H1 (cell line): ENCODE measurements around the gene DAW1. TPM values are rescaled to one million over a fixed set of nuclear protein-coding genes. Genes with fewer than 3 reads are reported as not detected.

Source experiments
- CTCF ChIA-PET: fragments of 300-600 bp; sonication (Branson Sonifier 250); formaldehyde crosslinking; loops from one replicate; lab custom pipeline; 2021; ENCODE audit not compliant: partially characterized antibody; lab: Charles Lee
- POLR2A ChIA-PET: fragments of 300-600 bp; sonication (Branson Sonifier 250); formaldehyde crosslinking; loops from one replicate; lab custom pipeline; 2021; ENCODE audit warnings: inconsistent platforms; ENCODE audit not compliant: partially characterized antibody; lab: Charles Lee
- DNase-seq, 2 experiments: peaks; one replicate each; pipeline versions ENCODE4 v3.0.0 to v3.0.0-alpha.2; 2010 to 2022; ENCODE audit warnings: low spot score in 2 of 2, low read depth in 1 of 2, mixed read lengths in 1 of 2
- FAIRE-seq: peaks from 2 replicates; lab custom pipeline; 2011; peaks lifted over from hg19 to GRCh38; lab: Jason Lieb, UNC
- H2AFZ ChIP-seq: 2 replicates; pipeline ENCODE4 v1.8.1; 2012; ENCODE audit warnings: low read length, inconsistent platforms
- H2AK5ac ChIP-seq: 2 replicates; pipeline ENCODE4 v1.6.1; 2013; ENCODE audit warnings: low read depth, low read length
- H2BK120ac ChIP-seq: replicated peaks from 2 replicates; pipeline ENCODE3; 2013; ENCODE audit warnings: low read depth, low read length, inconsistent platforms
- H2BK12ac ChIP-seq: 2 replicates; pipeline ENCODE4 v1.6.1; 2013; ENCODE audit warnings: low read depth, low read length
- H2BK15ac ChIP-seq: 2 replicates; pipeline ENCODE4 v1.6.1; 2013; ENCODE audit warnings: low read length
- H2BK20ac ChIP-seq: 2 replicates; pipeline ENCODE4 v1.6.1; 2013; ENCODE audit warnings: low read length
- H2BK5ac ChIP-seq: 2 replicates; pipeline ENCODE4 v1.6.1; 2013; ENCODE audit warnings: low read depth, low read length
- H3K14ac ChIP-seq: 2 replicates; pipeline ENCODE4 v1.6.1; 2013; ENCODE audit warnings: inconsistent platforms; ENCODE audit not compliant: insufficient read length
- H3K18ac ChIP-seq: 2 replicates; pipeline ENCODE4 v1.6.1; 2013; ENCODE audit warnings: low read length; ENCODE audit errors: extremely low read depth
- H3K23ac ChIP-seq: 2 replicates; pipeline ENCODE4 v1.6.1; 2013; ENCODE audit warnings: inconsistent platforms; ENCODE audit not compliant: insufficient read length
- H3K23me2 ChIP-seq: 2 replicates; pipeline ENCODE4 v1.6.1; 2013; ENCODE audit warnings: low read depth, low read length
- H3K27ac ChIP-seq: 2 replicates; pipeline ENCODE4 v1.6.1; 2011; ENCODE audit warnings: low read depth, low read length, inconsistent platforms
- H3K27me3 ChIP-seq, 4 experiments: replicated peaks in 1 of 4; 1 replicate in 1 of 4; 2 replicates in 3 of 4; pipeline versions ENCODE4 v1.6.1 to v1.8.1; 2011 to 2013; ENCODE audit warnings: low read length in 3 of 4, mild to moderate bottlenecking in 3 of 4, inconsistent platforms in 2 of 4, mixed read lengths in 2 of 4, moderate library complexity in 1 of 4; ENCODE audit not compliant: control insufficient read depth in 3 of 4, insufficient read depth in 3 of 4; ENCODE audit errors: extremely low read depth in 1 of 4
- H3K36me3 ChIP-seq, 4 experiments: 2 replicates each; pipeline versions ENCODE4 v1.6.1 to v1.8.1; 2011 to 2013; ENCODE audit warnings: mild to moderate bottlenecking in 4 of 4, low read length in 3 of 4, moderate library complexity in 2 of 4, control low read depth in 1 of 4, inconsistent platforms in 1 of 4; ENCODE audit not compliant: insufficient read depth in 4 of 4, control insufficient read depth in 2 of 4
- H3K4ac ChIP-seq: replicated peaks from 2 replicates; pipeline ENCODE3; 2013; ENCODE audit warnings: low read length, low read depth, mixed read lengths, inconsistent platforms; ENCODE audit not compliant: insufficient read length
- H3K4me1 ChIP-seq, 4 experiments: replicated peaks in 1 of 4; 1 replicate in 1 of 4; 2 replicates in 3 of 4; pipeline versions ENCODE4 v1.6.1 to v1.8.1; 2011 to 2013; ENCODE audit warnings: low read length in 3 of 4, inconsistent platforms in 2 of 4, mixed read lengths in 1 of 4; ENCODE audit not compliant: insufficient read depth in 4 of 4, control insufficient read depth in 3 of 4
- H3K4me2 ChIP-seq, 2 experiments: 2 replicates each; pipeline versions ENCODE4 v1.6.1 to v1.8.1; 2011 to 2013; ENCODE audit warnings: low read depth in 2 of 2, low read length in 2 of 2, control low read depth in 1 of 2, inconsistent platforms in 1 of 2, mild to moderate bottlenecking in 1 of 2; ENCODE audit not compliant: insufficient read depth in 1 of 2
- H3K4me3 ChIP-seq, 4 experiments: fragments of 200-600, 300-600 bp in 1 of 4; sonication (generic), shearing (Covaris generic), sonication (Bioruptor Twin) in 1 of 4; 2 replicates each; pipeline versions ENCODE4 v1.5.1 to v1.8.1; 2011 to 2016; ENCODE audit warnings: low read length in 4 of 4, low read depth in 3 of 4, control low read depth in 2 of 4, inconsistent platforms in 2 of 4, mild to moderate bottlenecking in 2 of 4, mixed read lengths in 1 of 4, moderate library complexity in 1 of 4; ENCODE audit not compliant: insufficient read depth in 2 of 4; ENCODE audit errors: extremely low read depth in 1 of 4
- H3K56ac ChIP-seq: replicated peaks from 2 replicates; pipeline ENCODE3; 2013; ENCODE audit warnings: low read depth, mild to moderate bottlenecking, mixed read lengths, low read length, inconsistent platforms; ENCODE audit not compliant: insufficient read length
- H3K79me1 ChIP-seq: 2 replicates; pipeline ENCODE4 v1.6.1; 2013; ENCODE audit warnings: low read depth, low read length, control low read depth
- H3K79me2 ChIP-seq, 2 experiments: 2 replicates each; pipeline versions ENCODE4 v1.6.1 to v1.8.1; 2012 to 2013; ENCODE audit warnings: low read length in 2 of 2, mild to moderate bottlenecking in 2 of 2, inconsistent platforms in 1 of 2; ENCODE audit not compliant: insufficient read depth in 2 of 2, control insufficient read depth in 1 of 2
- H3K9ac ChIP-seq, 4 experiments: replicated peaks in 1 of 4; 1 replicate in 1 of 4; 2 replicates in 3 of 4; pipeline versions ENCODE4 v1.6.1 to v1.8.1; 2011 to 2013; ENCODE audit warnings: low read depth in 3 of 4, low read length in 3 of 4, control low read depth in 2 of 4, mild to moderate bottlenecking in 2 of 4, moderate library complexity in 2 of 4, inconsistent platforms in 1 of 4; ENCODE audit errors: extremely low read depth in 1 of 4
- H3K9me3 ChIP-seq, 2 experiments: 2 replicates each; pipeline versions ENCODE4 v1.6.1 to v1.8.1; 2012 to 2013; ENCODE audit warnings: mild to moderate bottlenecking in 2 of 2, moderate library complexity in 2 of 2, control low read depth in 1 of 2, inconsistent platforms in 1 of 2, low read depth in 1 of 2, low read length in 1 of 2, mixed read lengths in 1 of 2; ENCODE audit not compliant: insufficient read depth in 2 of 2
- H4K20me1 ChIP-seq, 2 experiments: replicated peaks in 1 of 2; 2 replicates each; pipeline versions ENCODE3 to v1.8.1; 2011 to 2013; ENCODE audit warnings: inconsistent platforms in 2 of 2, low read length in 2 of 2, mild to moderate bottlenecking in 1 of 2; ENCODE audit not compliant: insufficient read depth in 2 of 2, control insufficient read depth in 1 of 2
- H4K5ac ChIP-seq: 2 replicates; pipeline ENCODE4 v1.6.1; 2013; ENCODE audit warnings: low read length, low read depth, mixed read lengths, inconsistent platforms; ENCODE audit not compliant: insufficient read length
- H4K8ac ChIP-seq: 2 replicates; pipeline ENCODE4 v1.8.0; 2013; ENCODE audit warnings: mild to moderate bottlenecking, moderate library complexity, low read length, inconsistent platforms; ENCODE audit not compliant: insufficient read depth; ENCODE audit errors: extremely low read depth
- H4K91ac ChIP-seq: replicated peaks from 2 replicates; pipeline ENCODE3; 2013; ENCODE audit warnings: low read length, mixed read lengths, inconsistent platforms; ENCODE audit not compliant: insufficient read length
- BRCA1 ChIP-seq: IDR thresholded peaks from 2 replicates; pipeline ENCODE4 v1.6.1; 2012; ENCODE audit warnings: low read depth, low read length, improper control_type of control experiment
- KDM5A ChIP-seq: fragments of 200-600 bp; IDR thresholded peaks from 2 replicates; pipeline ENCODE4 v1.7.1; 2012; ENCODE audit warnings: mild to moderate bottlenecking, low read length, inconsistent platforms, mixed read lengths
- SP2 ChIP-seq: IDR thresholded peaks from 2 replicates; pipeline ENCODE4 v1.6.1; 2012; ENCODE audit warnings: mild to moderate bottlenecking, low read length, inconsistent platforms
- SP4 ChIP-seq: IDR thresholded peaks from 2 replicates; pipeline ENCODE4 v1.6.1; 2012; ENCODE audit warnings: low read length, inconsistent platforms
- ZNF274 ChIP-seq: IDR thresholded peaks from 2 replicates; pipeline ENCODE4 v1.7.0; 2012; ENCODE audit warnings: low read length, borderline replicate concordance; ENCODE audit errors: extremely low read depth
- whole genome bisulfite sequencing, 2 experiments: shearing (Covaris generic) in 1 of 2; methylation state at CpG; one replicate each; pipeline versions ENCODE4 v1.1.6 to v1.1.7; 2013 to 2015; ENCODE audit warnings: low lambda C conversion rate in 2 of 2, mixed read lengths in 2 of 2, inconsistent platforms in 1 of 2, low coverage in 1 of 2, missing lambda C conversion rate in 1 of 2; ENCODE audit not compliant: insufficient replicate concordance in 2 of 2, insufficient coverage in 1 of 2, insufficient read length in 1 of 2; ENCODE audit errors: extremely low coverage in 1 of 2, missing lambda C conversion rate in 1 of 2; 5-methylcytosine and 5-hydroxymethylcytosine counted together
- polyA plus RNA-seq, 7 experiments: library from polyadenylated mRNA; depleted of rRNA in 3 of 7; stranded (reverse) in 5 of 7; unstranded in 2 of 7; fragments of >200 nt in 5 of 7; fragments of 200-250 nt in 2 of 7; gene quantifications; 1 replicate in 5 of 7; 2 replicates in 1 of 7; 4 replicates in 1 of 7; pipeline versions ENCODE4 v1.2.1 to v1.2.3, GENCODE V29; 2011 to 2013; ENCODE audit warnings: missing spikeins in 2 of 7, mixed read lengths in 2 of 7
- total RNA-seq: library from RNA; stranded (reverse); fragmentation: NEBNext Ultra II Directional; extraction: Animal tissue kit (Norgen Biotek cat#: 25700); gene quantifications from 2 replicates; pipeline ENCODE4 v1.2.1, GENCODE V29; 2021
- TF ChIP-seq, protein P1 (sequence below), 3 experiments: IDR thresholded peaks; 1 replicate in 2 of 3; 2 replicates in 1 of 3; pipeline versions ENCODE4 v1.5.1 to v1.6.1; 2011; ENCODE audit warnings: low read length in 3 of 3, mild to moderate bottlenecking in 3 of 3, inconsistent platforms in 2 of 3, low read depth in 1 of 3, moderate library complexity in 1 of 3; ENCODE audit not compliant: insufficient read depth in 1 of 3; ENCODE audit errors: control extremely low read depth in 1 of 3

Gene DAW1
- total and polyA plus RNA-seq, 2 of the 8 experiments (the other 6 are each of a cell fraction or from before 2014, with no cell fraction given): 0.44 to 1.4 TPM

DNA sequence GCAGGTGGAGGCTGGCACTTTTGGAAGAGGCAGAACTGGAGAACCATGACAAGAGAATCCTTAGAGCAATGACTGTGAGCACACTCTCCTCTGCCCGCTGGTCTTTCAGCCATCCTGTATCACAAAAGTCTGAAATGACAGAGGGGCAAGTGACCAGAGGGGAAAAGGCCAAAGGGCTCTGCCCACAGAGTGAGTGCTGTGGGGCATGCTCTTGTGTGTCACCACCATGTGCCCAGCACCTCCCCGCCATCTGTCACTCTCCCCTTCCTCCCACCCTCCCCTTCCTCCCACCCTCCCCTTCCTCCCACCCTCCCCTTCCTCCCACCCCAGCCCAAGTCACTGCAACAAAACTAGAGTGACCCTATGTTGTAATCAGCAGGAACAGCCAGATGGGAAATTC lies 31.9 kb downstream of the DAW1 start:
- 75% methylated on average over 1 of the region's 2 CpGs; no CpG with 5 or more reads in 1 of the 2 experiments for WGBS, 2 experiments
- no peak overlapping the region for H2AFZ ChIP-seq

More for the DNA sequence above, 31.9 kb downstream of the DAW1 start:
- H4K20me1 ChIP-seq: no peaks in the 10 kb centered on the region
- no peak overlapping the region for H4K91ac ChIP-seq
- POLR2A ChIA-PET: no interaction called here
- no peak overlapping the region for H3K56ac ChIP-seq
- H2BK120ac ChIP-seq: no peak overlapping the region
- H3K79me2 ChIP-seq: no peaks in the 10 kb centered on the region
- no peak overlapping the region for H3K23ac ChIP-seq
- CTCF ChIA-PET: no interaction called here
- DNase-seq (no peak), FAIRE-seq (no peak)
- H3K27ac ChIP-seq: no peak overlapping the region
- H3K9me3 ChIP-seq: no peaks in the 10 kb centered on the region
- no peaks in the 10 kb centered on the region for H3K79me1 ChIP-seq
- no peak for TF ChIP-seq SP4
- no peak for TF ChIP-seq KDM5A
- TF ChIP-seq SP2: no peak
- TF ChIP-seq, protein P1, sequence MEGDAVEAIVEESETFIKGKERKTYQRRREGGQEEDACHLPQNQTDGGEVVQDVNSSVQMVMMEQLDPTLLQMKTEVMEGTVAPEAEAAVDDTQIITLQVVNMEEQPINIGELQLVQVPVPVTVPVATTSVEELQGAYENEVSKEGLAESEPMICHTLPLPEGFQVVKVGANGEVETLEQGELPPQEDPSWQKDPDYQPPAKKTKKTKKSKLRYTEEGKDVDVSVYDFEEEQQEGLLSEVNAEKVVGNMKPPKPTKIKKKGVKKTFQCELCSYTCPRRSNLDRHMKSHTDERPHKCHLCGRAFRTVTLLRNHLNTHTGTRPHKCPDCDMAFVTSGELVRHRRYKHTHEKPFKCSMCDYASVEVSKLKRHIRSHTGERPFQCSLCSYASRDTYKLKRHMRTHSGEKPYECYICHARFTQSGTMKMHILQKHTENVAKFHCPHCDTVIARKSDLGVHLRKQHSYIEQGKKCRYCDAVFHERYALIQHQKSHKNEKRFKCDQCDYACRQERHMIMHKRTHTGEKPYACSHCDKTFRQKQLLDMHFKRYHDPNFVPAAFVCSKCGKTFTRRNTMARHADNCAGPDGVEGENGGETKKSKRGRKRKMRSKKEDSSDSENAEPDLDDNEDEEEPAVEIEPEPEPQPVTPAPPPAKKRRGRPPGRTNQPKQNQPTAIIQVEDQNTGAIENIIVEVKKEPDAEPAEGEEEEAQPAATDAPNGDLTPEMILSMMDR (IDR thresholded peaks at IDR 0.05; ENCODE audit: control extremely low read depth in 1 of 3, insufficient read depth in 1 of 3, low read depth in 1 of 3, low read length in 3 of 3): no peak
- no peak for TF ChIP-seq ZNF274
- TF ChIP-seq BRCA1: no peak
- no peak overlapping the region for H2BK15ac ChIP-seq
- H2BK12ac ChIP-seq: no peak overlapping the region
- H2BK5ac ChIP-seq: no peak overlapping the region
- no peak overlapping the region for H3K4me2 ChIP-seq
- H3K18ac ChIP-seq: no peak overlapping the region
- H4K5ac ChIP-seq: no peak overlapping the region
- H3K36me3 ChIP-seq: no peaks in the 10 kb centered on the region
- no peak overlapping the region for H3K4ac ChIP-seq
- H4K8ac ChIP-seq: no peak overlapping the region; the same call in 1 of the 2 replicates
- H2AK5ac ChIP-seq: no peak overlapping the region
- H3K4me1 ChIP-seq: no peaks in the 10 kb centered on the region
- no peak overlapping the region for H3K9ac ChIP-seq
- no peak overlapping the region for H2BK20ac ChIP-seq
- H3K4me3 ChIP-seq: no peak overlapping the region
- H3K14ac ChIP-seq: no peak overlapping the region
- H3K23me2 ChIP-seq: no peaks in the 10 kb centered on the region; the same call in 1 of the 2 replicates
- H3K27me3 ChIP-seq: no peaks in the 10 kb centered on the region
